ENCODE data around the gene DEFB118. TPM values are rescaled to one million over a fixed set of nuclear protein-coding genes. Genes with fewer than 3 reads are reported as not detected.

The DEFB118 gene
- total and polyA plus RNA-seq, 2 experiments from 2014 or later = not detected

DNA sequence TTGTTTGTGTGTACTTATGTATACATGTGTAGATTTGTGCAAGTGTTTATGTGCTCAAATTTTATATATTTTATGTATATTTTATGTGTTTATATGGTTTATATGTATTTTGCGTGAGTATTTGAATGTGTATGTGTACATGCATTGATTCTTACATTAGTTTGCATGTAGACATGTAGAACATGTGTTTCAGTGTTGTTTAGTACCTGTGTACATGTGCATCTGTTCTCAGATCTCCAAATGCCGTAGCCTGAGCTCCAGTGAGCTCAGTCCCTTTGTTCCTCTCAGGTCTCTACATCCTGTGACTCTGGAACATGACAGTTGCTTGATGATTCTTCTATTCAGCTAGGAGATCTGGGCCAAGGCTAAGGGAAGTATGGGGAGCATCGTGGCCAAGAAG is 26.5 kb downstream of the DEFB118 start:
- Histone ChIP-seq H3K27ac (ENCODE audit: low read depth) (no peak overlapping the region), H3K4me2 (no peak overlapping the region), H4K20me1 (replicated peaks; ENCODE audit: insufficient read depth) (no peaks in the 10 kb centered on the region), H3K27me3 (ENCODE audit: insufficient read depth) (no peaks in the 10 kb centered on the region), H3K4me3 (no peak overlapping the region), H3F3A (replicated peaks; ENCODE audit: low read depth) (no peaks in the 10 kb centered on the region), H3K9me2 (ENCODE audit: insufficient read depth) (0 out of 2 replicates have a peak, but pooled peaks cover 8% of the 10 kb centered on the region), H3K36me3 (ENCODE audit: insufficient read depth) (peaks cover 4% of the 10 kb centered on the region; the same call in 1 of the 2 replicates), H3K79me2 (replicated peaks; ENCODE audit: insufficient read depth) (no peaks in the 10 kb centered on the region), H3K4me1 (ENCODE audit: insufficient read depth) (no peaks in the 10 kb centered on the region), H2AFZ (no peak overlapping the region)
- no peak overlapping the region for H3K4me3 Mint-ChIP-seq
- DNase-seq (ENCODE audit: low spot score) = no peak
- H3K27me3 Mint-ChIP-seq (ENCODE audit: insufficient read depth, low read depth, poor library complexity) = peaks cover 5% of the 10 kb centered on the region
- H3K9me3 Mint-ChIP-seq = peaks cover 22% of the 10 kb centered on the region
- no peak overlapping the region for H3K27ac Mint-ChIP-seq
- TF ChIP-seq EZH2 (IDR thresholded peaks at IDR 0.05; ENCODE audit: low read depth, unreplicated experiment) (no peak), STAT1 (IDR thresholded peaks at IDR 0.05; ENCODE audit: unreplicated experiment) (no peak), POLR2AphosphoS5 (IDR thresholded peaks at IDR 0.05; ENCODE audit: low read depth) (no peak), CREB1 (CRISPR knock-in tag; IDR thresholded peaks at IDR 0.05; ENCODE audit: low read depth) (no peak), ZNF331 (CRISPR knock-in tag; IDR thresholded peaks at IDR 0.05; ENCODE audit: low read depth) (no peak), JUNB (IDR thresholded peaks at IDR 0.05; ENCODE audit: unreplicated experiment) (no peak), ZNF114 (CRISPR knock-in tag; IDR thresholded peaks at IDR 0.05) (no peak), NANOG (IDR thresholded peaks at IDR 0.05; ENCODE audit: borderline replicate concordance) (no peak), EZH2phosphoT487 (IDR thresholded peaks at IDR 0.05; ENCODE audit: unreplicated experiment) (no peak)
- TF ChIP-seq, protein P1, sequence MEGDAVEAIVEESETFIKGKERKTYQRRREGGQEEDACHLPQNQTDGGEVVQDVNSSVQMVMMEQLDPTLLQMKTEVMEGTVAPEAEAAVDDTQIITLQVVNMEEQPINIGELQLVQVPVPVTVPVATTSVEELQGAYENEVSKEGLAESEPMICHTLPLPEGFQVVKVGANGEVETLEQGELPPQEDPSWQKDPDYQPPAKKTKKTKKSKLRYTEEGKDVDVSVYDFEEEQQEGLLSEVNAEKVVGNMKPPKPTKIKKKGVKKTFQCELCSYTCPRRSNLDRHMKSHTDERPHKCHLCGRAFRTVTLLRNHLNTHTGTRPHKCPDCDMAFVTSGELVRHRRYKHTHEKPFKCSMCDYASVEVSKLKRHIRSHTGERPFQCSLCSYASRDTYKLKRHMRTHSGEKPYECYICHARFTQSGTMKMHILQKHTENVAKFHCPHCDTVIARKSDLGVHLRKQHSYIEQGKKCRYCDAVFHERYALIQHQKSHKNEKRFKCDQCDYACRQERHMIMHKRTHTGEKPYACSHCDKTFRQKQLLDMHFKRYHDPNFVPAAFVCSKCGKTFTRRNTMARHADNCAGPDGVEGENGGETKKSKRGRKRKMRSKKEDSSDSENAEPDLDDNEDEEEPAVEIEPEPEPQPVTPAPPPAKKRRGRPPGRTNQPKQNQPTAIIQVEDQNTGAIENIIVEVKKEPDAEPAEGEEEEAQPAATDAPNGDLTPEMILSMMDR (conservative IDR thresholded peaks at IDR 0.05; ENCODE audit: low read depth in 2 of 2) = no peak
- TF ChIP-seq, protein P2, sequence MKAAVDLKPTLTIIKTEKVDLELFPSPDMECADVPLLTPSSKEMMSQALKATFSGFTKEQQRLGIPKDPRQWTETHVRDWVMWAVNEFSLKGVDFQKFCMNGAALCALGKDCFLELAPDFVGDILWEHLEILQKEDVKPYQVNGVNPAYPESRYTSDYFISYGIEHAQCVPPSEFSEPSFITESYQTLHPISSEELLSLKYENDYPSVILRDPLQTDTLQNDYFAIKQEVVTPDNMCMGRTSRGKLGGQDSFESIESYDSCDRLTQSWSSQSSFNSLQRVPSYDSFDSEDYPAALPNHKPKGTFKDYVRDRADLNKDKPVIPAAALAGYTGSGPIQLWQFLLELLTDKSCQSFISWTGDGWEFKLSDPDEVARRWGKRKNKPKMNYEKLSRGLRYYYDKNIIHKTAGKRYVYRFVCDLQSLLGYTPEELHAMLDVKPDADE (IDR thresholded peaks at IDR 0.05) = no peak
- TF ChIP-seq, protein P3, sequence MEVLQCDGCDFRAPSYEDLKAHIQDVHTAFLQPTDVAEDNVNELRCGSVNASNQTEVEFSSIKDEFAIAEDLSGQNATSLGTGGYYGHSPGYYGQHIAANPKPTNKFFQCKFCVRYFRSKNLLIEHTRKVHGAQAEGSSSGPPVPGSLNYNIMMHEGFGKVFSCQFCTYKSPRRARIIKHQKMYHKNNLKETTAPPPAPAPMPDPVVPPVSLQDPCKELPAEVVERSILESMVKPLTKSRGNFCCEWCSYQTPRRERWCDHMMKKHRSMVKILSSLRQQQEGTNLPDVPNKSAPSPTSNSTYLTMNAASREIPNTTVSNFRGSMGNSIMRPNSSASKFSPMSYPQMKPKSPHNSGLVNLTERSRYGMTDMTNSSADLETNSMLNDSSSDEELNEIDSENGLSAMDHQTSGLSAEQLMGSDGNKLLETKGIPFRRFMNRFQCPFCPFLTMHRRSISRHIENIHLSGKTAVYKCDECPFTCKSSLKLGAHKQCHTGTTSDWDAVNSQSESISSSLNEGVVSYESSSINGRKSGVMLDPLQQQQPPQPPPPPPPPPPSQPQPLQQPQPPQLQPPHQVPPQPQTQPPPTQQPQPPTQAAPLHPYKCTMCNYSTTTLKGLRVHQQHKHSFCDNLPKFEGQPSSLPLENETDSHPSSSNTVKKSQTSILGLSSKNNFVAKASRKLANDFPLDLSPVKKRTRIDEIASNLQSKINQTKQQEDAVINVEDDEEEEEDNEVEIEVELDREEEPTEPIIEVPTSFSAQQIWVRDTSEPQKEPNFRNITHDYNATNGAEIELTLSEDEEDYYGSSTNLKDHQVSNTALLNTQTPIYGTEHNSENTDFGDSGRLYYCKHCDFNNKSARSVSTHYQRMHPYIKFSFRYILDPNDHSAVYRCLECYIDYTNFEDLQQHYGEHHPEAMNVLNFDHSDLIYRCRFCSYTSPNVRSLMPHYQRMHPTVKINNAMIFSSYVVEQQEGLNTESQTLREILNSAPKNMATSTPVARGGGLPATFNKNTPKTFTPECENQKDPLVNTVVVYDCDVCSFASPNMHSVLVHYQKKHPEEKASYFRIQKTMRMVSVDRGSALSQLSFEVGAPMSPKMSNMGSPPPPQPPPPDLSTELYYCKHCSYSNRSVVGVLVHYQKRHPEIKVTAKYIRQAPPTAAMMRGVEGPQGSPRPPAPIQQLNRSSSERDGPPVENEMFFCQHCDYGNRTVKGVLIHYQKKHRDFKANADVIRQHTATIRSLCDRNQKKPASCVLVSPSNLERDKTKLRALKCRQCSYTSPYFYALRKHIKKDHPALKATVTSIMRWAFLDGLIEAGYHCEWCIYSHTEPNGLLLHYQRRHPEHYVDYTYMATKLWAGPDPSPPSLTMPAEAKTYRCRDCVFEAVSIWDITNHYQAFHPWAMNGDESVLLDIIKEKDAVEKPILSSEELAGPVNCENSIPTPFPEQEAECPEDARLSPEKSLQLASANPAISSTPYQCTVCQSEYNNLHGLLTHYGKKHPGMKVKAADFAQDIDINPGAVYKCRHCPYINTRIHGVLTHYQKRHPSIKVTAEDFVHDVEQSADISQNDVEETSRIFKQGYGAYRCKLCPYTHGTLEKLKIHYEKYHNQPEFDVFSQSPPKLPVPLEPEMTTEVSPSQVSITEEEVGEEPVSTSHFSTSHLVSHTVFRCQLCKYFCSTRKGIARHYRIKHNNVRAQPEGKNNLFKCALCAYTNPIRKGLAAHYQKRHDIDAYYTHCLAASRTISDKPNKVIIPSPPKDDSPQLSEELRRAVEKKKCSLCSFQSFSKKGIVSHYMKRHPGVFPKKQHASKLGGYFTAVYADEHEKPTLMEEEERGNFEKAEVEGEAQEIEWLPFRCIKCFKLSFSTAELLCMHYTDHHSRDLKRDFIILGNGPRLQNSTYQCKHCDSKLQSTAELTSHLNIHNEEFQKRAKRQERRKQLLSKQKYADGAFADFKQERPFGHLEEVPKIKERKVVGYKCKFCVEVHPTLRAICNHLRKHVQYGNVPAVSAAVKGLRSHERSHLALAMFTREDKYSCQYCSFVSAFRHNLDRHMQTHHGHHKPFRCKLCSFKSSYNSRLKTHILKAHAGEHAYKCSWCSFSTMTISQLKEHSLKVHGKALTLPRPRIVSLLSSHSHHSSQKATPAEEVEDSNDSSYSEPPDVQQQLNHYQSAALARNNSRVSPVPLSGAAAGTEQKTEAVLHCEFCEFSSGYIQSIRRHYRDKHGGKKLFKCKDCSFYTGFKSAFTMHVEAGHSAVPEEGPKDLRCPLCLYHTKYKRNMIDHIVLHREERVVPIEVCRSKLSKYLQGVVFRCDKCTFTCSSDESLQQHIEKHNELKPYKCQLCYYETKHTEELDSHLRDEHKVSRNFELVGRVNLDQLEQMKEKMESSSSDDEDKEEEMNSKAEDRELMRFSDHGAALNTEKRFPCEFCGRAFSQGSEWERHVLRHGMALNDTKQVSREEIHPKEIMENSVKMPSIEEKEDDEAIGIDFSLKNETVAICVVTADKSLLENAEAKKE (CRISPR knock-in tag; IDR thresholded peaks at IDR 0.05) = no peak
- TF ChIP-seq, protein P4, sequence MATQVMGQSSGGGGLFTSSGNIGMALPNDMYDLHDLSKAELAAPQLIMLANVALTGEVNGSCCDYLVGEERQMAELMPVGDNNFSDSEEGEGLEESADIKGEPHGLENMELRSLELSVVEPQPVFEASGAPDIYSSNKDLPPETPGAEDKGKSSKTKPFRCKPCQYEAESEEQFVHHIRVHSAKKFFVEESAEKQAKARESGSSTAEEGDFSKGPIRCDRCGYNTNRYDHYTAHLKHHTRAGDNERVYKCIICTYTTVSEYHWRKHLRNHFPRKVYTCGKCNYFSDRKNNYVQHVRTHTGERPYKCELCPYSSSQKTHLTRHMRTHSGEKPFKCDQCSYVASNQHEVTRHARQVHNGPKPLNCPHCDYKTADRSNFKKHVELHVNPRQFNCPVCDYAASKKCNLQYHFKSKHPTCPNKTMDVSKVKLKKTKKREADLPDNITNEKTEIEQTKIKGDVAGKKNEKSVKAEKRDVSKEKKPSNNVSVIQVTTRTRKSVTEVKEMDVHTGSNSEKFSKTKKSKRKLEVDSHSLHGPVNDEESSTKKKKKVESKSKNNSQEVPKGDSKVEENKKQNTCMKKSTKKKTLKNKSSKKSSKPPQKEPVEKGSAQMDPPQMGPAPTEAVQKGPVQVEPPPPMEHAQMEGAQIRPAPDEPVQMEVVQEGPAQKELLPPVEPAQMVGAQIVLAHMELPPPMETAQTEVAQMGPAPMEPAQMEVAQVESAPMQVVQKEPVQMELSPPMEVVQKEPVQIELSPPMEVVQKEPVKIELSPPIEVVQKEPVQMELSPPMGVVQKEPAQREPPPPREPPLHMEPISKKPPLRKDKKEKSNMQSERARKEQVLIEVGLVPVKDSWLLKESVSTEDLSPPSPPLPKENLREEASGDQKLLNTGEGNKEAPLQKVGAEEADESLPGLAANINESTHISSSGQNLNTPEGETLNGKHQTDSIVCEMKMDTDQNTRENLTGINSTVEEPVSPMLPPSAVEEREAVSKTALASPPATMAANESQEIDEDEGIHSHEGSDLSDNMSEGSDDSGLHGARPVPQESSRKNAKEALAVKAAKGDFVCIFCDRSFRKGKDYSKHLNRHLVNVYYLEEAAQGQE (IDR thresholded peaks at IDR 0.05; ENCODE audit: unreplicated experiment) = no peak
- no peak for ATAC-seq
- H3K36me3 Mint-ChIP-seq (ENCODE audit: low read depth) = peaks cover 51% of the 10 kb centered on the region
- H3K4me1 Mint-ChIP-seq = no peaks in the 10 kb centered on the region
